GM21367 (cell line): Measurements from ENCODE around the gene SLC35A3.

Experiments used
- ATAC-seq: cut with Tn5 transposase; IDR thresholded peaks from one replicate; pipeline ENCODE4 v1.9.1; 2021; ENCODE audit not compliant: unreplicated experiment

SLC35A3 gene

GRCh38 chr1:100074604-100075395 is 105.0 kb downstream of the SLC35A3 start:
- ATAC-seq: no peak

GRCh38 chr1:100075773-100076172 is 106.0 kb downstream of the SLC35A3 start:
- ATAC-seq: peak; percentile 41

- peak; percentile 6 for ATAC-seq
These were observed 106.5 kb downstream of the SLC35A3 start for GRCh38 chr1:100076319-100076718.

GRCh38 chr1:100076744-100077143 is 106.9 kb downstream of the SLC35A3 start:
- peak; percentile 47 for ATAC-seq

- peak; percentile 46 for ATAC-seq
These were observed 107.7 kb downstream of the SLC35A3 start for GRCh38 chr1:100077531-100077930.

GRCh38 chr1:100080331-100080730 is 110.5 kb downstream of the SLC35A3 start:
- ATAC-seq: no peak
